Natural killer cell (primary cell): ENCODE results near the gene HOXC4. TPM values are rescaled to one million over a fixed set of nuclear protein-coding genes. Genes with fewer than 3 reads are reported as not detected.

Experiments used
- ATAC-seq, 3 donors: fragments of 150-1000 bp in 2 of 3; fragments of 200-7000 bp in 1 of 3; cut with Tn5 transposase; 1 replicate in 1 of 3; 2 replicates in 2 of 3; pipeline ENCODE4 v1.10.0; 2021; ENCODE audit warnings: mild to moderate bottlenecking in 2 of 3, moderate library complexity in 2 of 3
- DNase-seq, 2 donors: peaks; one replicate each; pipeline versions ENCODE4 v3.0.0 to v3.0.0-alpha.2; 2013 to 2021; ENCODE audit warnings: mixed read lengths in 1 of 2
- H3K27ac ChIP-seq: one replicate; pipeline ENCODE4 v1.5.1; 2013; ENCODE audit warnings: mild to moderate bottlenecking, low read length
- H3K27me3 ChIP-seq: one replicate; pipeline ENCODE4 v1.6.1; 2013; ENCODE audit warnings: low read length; ENCODE audit not compliant: control insufficient read depth, insufficient read depth
- H3K36me3 ChIP-seq: one replicate; pipeline ENCODE4 v1.6.1; 2013; ENCODE audit warnings: low read length; ENCODE audit not compliant: control insufficient read depth, insufficient read depth
- H3K4me1 ChIP-seq: one replicate; pipeline ENCODE4 v1.6.1; 2013; ENCODE audit warnings: low read length; ENCODE audit not compliant: control insufficient read depth, insufficient read depth
- H3K4me3 ChIP-seq: one replicate; pipeline ENCODE4 v1.5.1; 2013; ENCODE audit warnings: low read length
- H3K9me3 ChIP-seq: one replicate; pipeline ENCODE4 v1.6.1; 2013; ENCODE audit warnings: low read length; ENCODE audit not compliant: control insufficient read depth, insufficient read depth
- H3K27ac Mint-ChIP-seq, 2 donors: one replicate each; pipeline ENCODE4 v1.8.0; 2022; ENCODE audit warnings: mild to moderate bottlenecking in 2 of 2, mixed read lengths in 2 of 2, moderate library complexity in 1 of 2
- H3K27me3 Mint-ChIP-seq, 2 donors: one replicate each; pipeline ENCODE4 v1.8.0; 2022; ENCODE audit warnings: low read depth in 2 of 2, mixed read lengths in 2 of 2
- H3K36me3 Mint-ChIP-seq: one replicate; pipeline ENCODE4 v1.8.0; 2022; ENCODE audit warnings: mixed read lengths
- H3K4me1 Mint-ChIP-seq, 2 donors: one replicate each; pipeline ENCODE4 v1.8.0; 2022; ENCODE audit warnings: mixed read lengths in 2 of 2
- H3K4me3 Mint-ChIP-seq: one replicate; pipeline ENCODE4 v1.8.0; 2022; ENCODE audit warnings: mild to moderate bottlenecking, moderate library complexity, mixed read lengths
- H3K9me3 Mint-ChIP-seq, 2 donors: one replicate each; pipeline ENCODE4 v1.8.0; 2022; ENCODE audit warnings: mixed read lengths in 2 of 2
- CTCF ChIP-seq: fragments of 200-600 bp; IDR thresholded peaks from one replicate; pipeline ENCODE4 v1.8.0; 2022; ENCODE audit warnings: antibody characterized with exemption
- WGBS: methylation state at CpG from one replicate; pipeline ENCODE4 v1.1.7; 2013; ENCODE audit warnings: missing lambda C conversion rate; ENCODE audit not compliant: insufficient coverage; 5-methylcytosine and 5-hydroxymethylcytosine counted together
- intact Hi-C: fragments of 100-400 bp; cut with micrococcal nuclease; formaldehyde crosslinking; loops from one replicate; pipeline ENCODE4 v1.14.2; 2022
- total RNA-seq, 4 donors: library from RNA; stranded (reverse); fragments of 120-200 nt in 1 of 4; gene quantifications; one replicate each; pipeline versions ENCODE4 v1.2.3 to v1.2.4, GENCODE V29; 2013 to 2022

HOXC4 gene
- total RNA-seq, 3 donors from 2014 or later (not counting 1 experiment from before 2014, with no cell fraction given): 0.95 to 3.2 (median 1.8) TPM

- ATAC-seq: no peak
- Histone ChIP-seq H3K27me3 (peaks cover 80% of the 10 kb centered on the region), H3K4me3 (no peak overlapping the region)
Measured at GRCh38 chr12:54039417-54040147, 14.1 kb upstream of the HOXC4 start.

GRCh38 chr12:54040148-54040494, 13.5 kb upstream of the HOXC4 start:
- intact Hi-C loops: no loop called here
- ATAC-seq (no peak), DNase-seq (no peak)
- Histone ChIP-seq H3K27ac (no peak overlapping the region), H3K9me3 (no peaks in the 10 kb centered on the region), H3K36me3 (no peaks in the 10 kb centered on the region), H3K4me1 (peaks cover 4% of the 10 kb centered on the region), H3K4me3 (no peak overlapping the region), H3K27me3 (peaks cover 77% of the 10 kb centered on the region)
- H3K4me3 Mint-ChIP-seq: no peak overlapping the region
- H3K36me3 Mint-ChIP-seq: no peaks in the 10 kb centered on the region
- H3K9me3 Mint-ChIP-seq: no peaks in the 10 kb centered on the region
- H3K27ac Mint-ChIP-seq: no peak overlapping the region
- 41% methylated on average over 4 of the region's 4 CpGs for WGBS
- no peak for TF ChIP-seq CTCF
- H3K27me3 Mint-ChIP-seq: peaks cover 87% of the 10 kb centered on the region in 2 donors
- peaks cover 1% of the 10 kb centered on the region in 2 donors for H3K4me1 Mint-ChIP-seq

More at GRCh38 chr12:54039417-54040147, 14.1 kb upstream of the HOXC4 start:
- Histone ChIP-seq H3K27ac (no peak overlapping the region), H3K4me1 (peaks cover 9% of the 10 kb centered on the region), H3K36me3 (no peaks in the 10 kb centered on the region), H3K9me3 (no peaks in the 10 kb centered on the region)
- H3K4me1 Mint-ChIP-seq: peaks cover 5 to 6% of the 10 kb centered on the region in 2 donors
- intact Hi-C loops: loop anchor here (10.0 kb wide), 1 partner anchor 45 kb away; no protein-coding TSS in a partner anchor
- H3K36me3 Mint-ChIP-seq: no peaks in the 10 kb centered on the region
- H3K27me3 Mint-ChIP-seq: peaks cover 87 to 88% of the 10 kb centered on the region in 2 donors
- 35% methylated on average over 16 of the region's 16 CpGs for WGBS
- H3K27ac Mint-ChIP-seq: no peak overlapping the region
- no peak for DNase-seq
- H3K4me3 Mint-ChIP-seq: no peak overlapping the region
- no peaks in the 10 kb centered on the region for H3K9me3 Mint-ChIP-seq
- TF ChIP-seq CTCF: no peak

- Histone ChIP-seq H3K27me3 (peaks cover 77% of the 10 kb centered on the region), H3K27ac (no peak overlapping the region), H3K9me3 (no peaks in the 10 kb centered on the region), H3K36me3 (no peaks in the 10 kb centered on the region), H3K4me1 (peaks cover 4% of the 10 kb centered on the region), H3K4me3 (no peak overlapping the region)
- DNase-seq: no peak
- Mint-ChIP-seq H3K27me3 (peaks cover 87 to 88% of the 10 kb centered on the region in 2 donors), H3K4me3 (no peak overlapping the region), H3K4me1 (no peaks in the 10 kb centered on the region), H3K36me3 (no peaks in the 10 kb centered on the region), H3K9me3 (no peaks in the 10 kb centered on the region), H3K27ac (no peak overlapping the region)
- TF ChIP-seq CTCF: no peak
- no peak for ATAC-seq
- intact Hi-C loops: no loop called here
- no CpG with 5 or more reads among the region's 3 CpGs for WGBS
Measured at GRCh38 chr12:54040648-54041047, 13.0 kb upstream of the HOXC4 start.
